Transverse colon (tissue), 4 donors: ENCODE data around the gene SLC26A6.

Experiments
- CTCF ChIP-seq, 5 experiments: fragments of 200-600 bp in 3 of 5; fragments of 450-650 bp in 2 of 5; sonication (generic) in 3 of 5; IDR thresholded peaks; 1 replicate in 2 of 5; 2 replicates in 3 of 5; pipeline ENCODE4 v1.5.1; 2016 to 2017; ENCODE audit warnings: antibody characterized with exemption in 5 of 5, inconsistent platforms in 3 of 5, mild to moderate bottlenecking in 2 of 5, moderate library complexity in 1 of 5
- POLR2A ChIP-seq: fragments of 450-650 bp; IDR thresholded peaks from one replicate; pipeline ENCODE4 v1.6.1; 2016; ENCODE audit warnings: antibody characterized with exemption, mild to moderate bottlenecking, moderate library complexity
- POLR2AphosphoS5 ChIP-seq, 3 donors: sonication (generic); formaldehyde crosslinking; IDR thresholded peaks; one replicate each; pipeline ENCODE4 v1.6.1; 2016; ENCODE audit warnings: antibody characterized with exemption in 3 of 3

GRCh38 chr3:48597408-48597800 is 37.9 kb downstream of the SLC26A6 start:
- no peak for TF ChIP-seq CTCF (IDR thresholded peaks at IDR 0.05)
- no peak for TF ChIP-seq POLR2AphosphoS5 (IDR thresholded peaks at IDR 0.05)
- no peak for TF ChIP-seq POLR2A
